Transverse colon (tissue), 4 donors: ENCODE results near the gene TLE3.

ENCODE experiments used
- CTCF ChIP-seq, 5 experiments: fragments of 200-600 bp in 3 of 5; fragments of 450-650 bp in 2 of 5; sonication (generic) in 3 of 5; IDR thresholded peaks; 1 replicate in 2 of 5; 2 replicates in 3 of 5; pipeline ENCODE4 v1.5.1; 2016 to 2017; ENCODE audit warnings: antibody characterized with exemption in 5 of 5, inconsistent platforms in 3 of 5, mild to moderate bottlenecking in 2 of 5, moderate library complexity in 1 of 5
- EP300 ChIP-seq: sonication (generic); formaldehyde crosslinking; IDR thresholded peaks from one replicate; pipeline ENCODE4 v1.6.1; 2017; ENCODE audit warnings: antibody characterized with exemption, low read depth
- POLR2A ChIP-seq: fragments of 450-650 bp; IDR thresholded peaks from one replicate; pipeline ENCODE4 v1.6.1; 2016; ENCODE audit warnings: antibody characterized with exemption, mild to moderate bottlenecking, moderate library complexity
- POLR2AphosphoS5 ChIP-seq, 3 donors: sonication (generic); formaldehyde crosslinking; IDR thresholded peaks; one replicate each; pipeline ENCODE4 v1.6.1; 2016; ENCODE audit warnings: antibody characterized with exemption in 3 of 3

- TF ChIP-seq CTCF (IDR thresholded peaks at IDR 0.05) (no peak), POLR2A (no peak), EP300 (no peak), POLR2AphosphoS5 (IDR thresholded peaks at IDR 0.05) (no peak)
These were observed 31.3 kb downstream of the TLE3 start for GRCh38 chr15:70066447-70066846.
